Muscle layer of duodenum (tissue), 2 donors: ENCODE data around the gene MAB21L4.
A peak's percentile ranks its signal among the peaks of the same experiment; 100 is the strongest.

Experiments used
- H3K27ac ChIP-seq: one replicate; pipeline ENCODE4 v1.7.0; 2013; ENCODE audit warnings: mild to moderate bottlenecking, low read length
- H3K27me3 ChIP-seq: one replicate; pipeline ENCODE4 v1.7.0; 2013; ENCODE audit warnings: low read depth, mild to moderate bottlenecking, control low read depth, low read length
- H3K36me3 ChIP-seq, 2 donors: one replicate each; pipeline ENCODE4 v1.7.0; 2013; ENCODE audit warnings: low read length in 2 of 2, control low read depth in 1 of 2, mild to moderate bottlenecking in 1 of 2; ENCODE audit not compliant: insufficient read depth in 2 of 2, control insufficient read depth in 1 of 2
- H3K4me1 ChIP-seq, 2 donors: one replicate each; pipeline ENCODE4 v1.7.0; 2013; ENCODE audit warnings: low read length in 2 of 2, mild to moderate bottlenecking in 2 of 2, control low read depth in 1 of 2, moderate library complexity in 1 of 2; ENCODE audit not compliant: insufficient read depth in 2 of 2, control insufficient read depth in 1 of 2
- H3K4me3 ChIP-seq, 2 donors: one replicate each; pipeline ENCODE4 v1.7.0; 2013; ENCODE audit warnings: low read length in 2 of 2, low read depth in 1 of 2, mild to moderate bottlenecking in 1 of 2
- H3K9me3 ChIP-seq, 2 donors: one replicate each; pipeline ENCODE4 v1.7.0; 2013; ENCODE audit warnings: low read length in 2 of 2, control low read depth in 1 of 2, mild to moderate bottlenecking in 1 of 2; ENCODE audit not compliant: control insufficient read depth in 1 of 2
- donor health status: healthy.

The MAB21L4 gene

DNA sequence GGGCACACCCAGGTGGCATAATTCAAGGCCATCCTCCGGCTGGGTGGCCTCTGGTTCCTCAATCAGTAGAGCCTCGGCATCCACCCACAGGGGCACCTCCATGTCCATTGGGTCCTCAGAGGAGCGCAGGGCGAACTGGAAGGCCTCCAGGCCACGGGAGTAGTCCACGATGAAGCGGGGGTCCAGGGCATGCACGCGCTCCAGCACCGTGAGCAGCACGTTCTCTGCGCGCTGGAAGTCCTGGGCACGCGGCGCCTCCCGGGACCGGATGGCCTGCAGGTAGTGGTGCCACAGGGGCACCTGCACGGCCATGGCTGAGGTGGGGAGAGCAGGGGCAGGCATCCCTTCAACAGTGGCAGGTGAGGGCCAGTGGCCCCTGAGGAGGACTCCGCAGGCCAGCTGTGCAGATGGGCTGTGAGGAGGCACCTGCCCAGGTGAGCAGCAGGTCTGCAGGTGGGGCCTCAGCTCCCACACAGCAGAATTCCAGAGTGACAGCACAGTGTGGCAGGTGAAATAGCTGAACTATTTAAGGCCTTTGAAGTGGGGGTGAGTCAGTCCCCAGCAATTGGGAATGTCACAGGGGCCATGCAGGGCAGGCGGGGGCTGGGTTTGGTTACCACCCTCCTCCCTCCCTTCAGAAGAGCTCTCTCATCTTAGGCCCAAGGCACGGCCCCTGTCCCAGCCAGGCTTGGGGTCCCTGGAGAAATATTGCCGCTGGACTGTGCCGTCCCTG lies at the start of gene MAB21L4:
Gene MAB21L4, minus strand, starts transcription at position 501 of the 733 bp plus-strand sequence. Its CDS starts 159 bp downstream, at position 342.
- Histone ChIP-seq H3K4me1 (no peaks in the 10 kb centered on the region), H3K27ac (no peak within 1 kb of the TSS), H3K4me3 (no peak within 1 kb of the TSS), H3K36me3 (no peaks in the 10 kb centered on the region), H3K27me3 (no peaks in the 10 kb centered on the region), H3K9me3 (no peaks in the 10 kb centered on the region)

DNA sequence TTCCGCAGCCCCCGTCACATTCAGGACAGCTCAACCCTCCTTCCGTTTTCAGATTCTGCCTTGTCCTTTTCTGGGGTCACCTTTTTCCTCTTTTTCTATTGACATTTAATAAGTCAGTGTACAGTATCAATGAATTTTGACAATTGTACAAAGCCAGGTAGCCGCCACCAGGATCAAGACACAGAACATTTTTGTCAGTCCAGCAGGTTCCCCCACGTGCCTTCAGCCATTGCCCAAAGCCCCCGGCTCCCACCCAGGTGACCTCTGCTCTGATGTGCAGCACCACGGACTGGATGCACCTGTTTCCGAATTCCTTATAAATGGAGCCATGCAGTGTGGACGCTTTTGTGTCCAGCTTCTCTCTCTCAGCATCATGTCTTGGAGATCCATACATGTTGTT lies 40.1 kb upstream of the MAB21L4 start:
- H3K4me1 ChIP-seq, result no peaks in the 10 kb centered on the region
- no peaks in the 10 kb centered on the region for H3K36me3 ChIP-seq
- no peaks in the 10 kb centered on the region for H3K27me3 ChIP-seq
- peak overlapping the region in 1 of 2 donors; percentile 19 for H3K4me3 ChIP-seq
- no peak overlapping the region for H3K27ac ChIP-seq
- peaks cover 0 to 23% of the 10 kb centered on the region in 2 donors for H3K9me3 ChIP-seq

DNA sequence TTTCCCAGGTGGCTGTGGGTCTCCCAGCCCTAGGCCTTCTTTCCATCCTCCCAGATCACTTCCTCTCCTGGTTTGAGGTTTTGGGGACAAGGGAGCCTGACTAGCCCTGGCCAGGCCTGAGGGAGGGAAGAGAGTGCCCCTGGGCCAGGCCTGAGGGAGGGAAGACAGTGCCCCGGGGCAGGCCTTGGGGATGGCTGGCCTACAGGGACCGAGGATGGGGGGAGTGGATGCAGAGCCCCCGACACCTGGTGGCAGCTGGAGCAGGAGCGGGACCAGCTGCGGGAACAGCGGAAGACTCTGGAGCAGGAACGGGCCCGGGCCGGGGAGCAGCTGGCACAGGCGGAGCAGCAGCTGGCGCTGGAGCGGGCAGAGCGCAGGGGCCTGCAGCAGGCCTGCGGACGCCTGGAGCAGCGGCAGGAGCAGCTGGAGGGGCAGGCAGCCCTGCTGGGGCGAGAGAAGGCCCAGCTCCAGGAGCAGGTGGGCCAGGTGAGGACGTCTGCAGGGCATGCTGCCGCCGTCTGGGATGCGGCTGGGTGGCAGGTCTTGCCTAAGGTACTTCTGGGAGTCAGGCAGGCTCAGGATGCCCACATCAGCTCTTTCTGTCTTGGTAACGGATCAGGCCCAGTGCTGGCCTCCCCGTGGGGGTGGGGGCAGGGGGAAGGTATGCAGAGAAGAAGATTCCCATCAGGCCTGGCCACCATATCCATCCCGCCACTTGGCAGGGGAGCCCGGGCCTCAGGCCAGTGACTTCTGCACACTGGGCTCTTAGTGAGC lies 39.3 kb upstream of the MAB21L4 start:
- no peaks in the 10 kb centered on the region for H3K36me3 ChIP-seq
- H3K4me3 ChIP-seq, result no peak overlapping the region
- no peaks in the 10 kb centered on the region for H3K27me3 ChIP-seq
- peaks cover 0 to 20% of the 10 kb centered on the region in 2 donors for H3K9me3 ChIP-seq
- no peaks in the 10 kb centered on the region for H3K4me1 ChIP-seq
- no peak overlapping the region for H3K27ac ChIP-seq

DNA sequence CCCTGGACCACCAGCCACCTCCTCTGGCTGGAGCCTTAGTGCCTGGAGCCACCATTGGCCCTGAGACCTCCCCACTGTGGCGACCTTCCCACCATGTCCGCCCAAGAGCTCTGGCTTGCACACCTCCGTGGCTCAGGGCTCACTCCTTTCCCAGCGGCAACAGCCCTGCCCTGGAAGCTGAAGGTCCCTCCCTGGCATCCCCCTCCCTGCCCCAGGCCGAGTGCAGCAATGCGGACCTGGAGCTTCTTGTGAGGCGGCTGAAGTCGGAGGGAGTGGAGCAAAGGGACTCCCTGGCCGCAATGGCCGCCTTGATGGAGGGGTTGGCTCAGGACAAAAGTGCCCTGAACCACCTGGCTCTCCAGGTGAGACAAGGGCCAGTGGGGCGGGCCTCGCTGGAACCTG lies 38.7 kb upstream of the MAB21L4 start:
- H3K27me3 ChIP-seq, result no peaks in the 10 kb centered on the region
- H3K36me3 ChIP-seq, result no peaks in the 10 kb centered on the region
- no peak overlapping the region for H3K4me3 ChIP-seq
- no peak overlapping the region for H3K27ac ChIP-seq
- peaks cover 0 to 20% of the 10 kb centered on the region in 2 donors for H3K9me3 ChIP-seq
- H3K4me1 ChIP-seq, result no peaks in the 10 kb centered on the region

DNA sequence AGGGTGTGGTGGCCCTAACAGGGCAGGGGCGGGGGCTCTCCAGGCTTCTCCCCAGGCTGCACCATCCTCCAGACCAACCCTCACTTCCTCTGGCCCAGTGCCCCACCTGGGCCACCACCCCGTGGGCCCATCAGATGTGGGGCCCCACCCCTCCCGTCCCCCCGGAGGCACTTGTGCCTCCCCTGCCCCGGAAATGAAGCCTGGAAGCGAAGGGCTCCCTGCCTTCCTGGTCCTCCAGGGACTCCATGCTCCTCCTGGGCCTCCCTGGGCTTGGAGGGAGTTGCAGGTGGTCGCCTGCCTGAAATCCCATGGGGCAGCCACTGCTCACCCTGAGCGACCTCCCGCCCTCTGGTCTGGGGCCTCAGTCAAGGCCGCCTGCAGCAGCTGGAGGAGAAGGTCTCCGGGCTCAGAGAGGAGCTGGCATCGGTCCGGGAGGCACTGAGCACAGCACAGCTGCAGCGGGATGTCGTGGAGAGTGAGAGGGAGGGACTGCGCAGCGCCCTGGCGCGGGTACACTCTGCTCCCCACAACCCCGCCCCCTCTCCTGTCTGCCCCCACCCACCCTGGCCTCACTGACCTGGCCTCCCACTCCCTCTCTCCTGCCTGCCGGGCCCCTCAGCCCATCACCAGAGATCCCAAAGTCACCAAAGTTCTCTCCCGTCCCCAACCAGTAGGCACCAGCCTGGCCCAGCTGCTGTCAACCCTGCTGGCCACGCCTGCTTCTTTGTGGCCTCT lies 38.2 kb upstream of the MAB21L4 start:
- H3K9me3 ChIP-seq, result peaks cover 0 to 20% of the 10 kb centered on the region in 2 donors
- H3K27ac ChIP-seq, result no peak overlapping the region
- H3K36me3 ChIP-seq, result no peaks in the 10 kb centered on the region
- H3K27me3 ChIP-seq, result no peaks in the 10 kb centered on the region
- H3K4me3 ChIP-seq, result no peak overlapping the region
- H3K4me1 ChIP-seq, result no peaks in the 10 kb centered on the region

DNA sequence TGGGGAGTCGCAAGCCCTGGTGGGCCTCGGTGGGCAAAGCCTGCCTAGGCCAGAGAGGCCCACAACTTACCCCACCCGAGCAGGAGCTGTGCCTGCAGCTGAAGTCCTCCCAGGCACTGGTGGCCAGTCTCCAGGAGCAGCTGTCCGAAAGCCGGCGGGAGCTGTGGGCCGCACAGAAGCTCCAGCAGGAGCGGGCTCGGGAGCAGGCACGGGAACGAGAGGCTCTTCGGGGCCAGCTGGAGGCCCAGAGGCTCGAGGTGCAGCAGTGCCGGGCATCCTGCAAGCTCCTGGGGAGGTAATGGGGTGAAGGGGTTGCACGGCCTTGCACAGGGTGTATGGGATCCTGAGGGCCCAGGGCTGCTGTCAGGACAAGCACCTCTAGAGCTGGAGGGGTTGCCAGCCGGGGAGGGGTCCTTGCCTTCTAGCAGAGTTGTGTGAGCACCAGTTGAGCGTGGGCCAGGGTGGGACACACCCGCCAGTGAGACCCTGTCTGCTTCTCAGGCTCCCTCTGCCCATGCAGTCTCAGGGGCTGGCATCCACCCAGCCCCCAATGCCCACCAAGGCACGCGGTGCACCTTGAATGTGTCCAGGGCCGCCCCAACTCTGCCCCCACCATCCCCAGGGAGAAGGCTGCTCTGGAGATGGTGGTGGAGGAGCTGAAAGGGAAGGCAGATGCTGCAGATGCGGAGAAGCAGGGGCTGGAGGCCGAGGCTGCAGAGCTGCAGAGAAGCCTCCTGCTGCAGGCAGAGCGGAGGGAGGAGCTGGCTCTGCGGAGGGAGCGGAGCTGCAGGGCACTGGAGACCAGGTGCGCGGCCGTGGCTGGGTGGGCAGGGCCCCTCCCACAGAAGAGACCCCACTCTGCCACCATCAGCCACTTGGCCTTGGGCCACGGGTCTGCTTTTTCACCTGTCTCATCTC lies 37.4 kb upstream of the MAB21L4 start:
- no peak overlapping the region for H3K4me3 ChIP-seq
- peaks cover 0 to 19% of the 10 kb centered on the region in 2 donors for H3K9me3 ChIP-seq
- no peaks in the 10 kb centered on the region for H3K36me3 ChIP-seq
- H3K4me1 ChIP-seq, result no peaks in the 10 kb centered on the region
- H3K27ac ChIP-seq, result no peak overlapping the region
- H3K27me3 ChIP-seq, result no peaks in the 10 kb centered on the region

DNA sequence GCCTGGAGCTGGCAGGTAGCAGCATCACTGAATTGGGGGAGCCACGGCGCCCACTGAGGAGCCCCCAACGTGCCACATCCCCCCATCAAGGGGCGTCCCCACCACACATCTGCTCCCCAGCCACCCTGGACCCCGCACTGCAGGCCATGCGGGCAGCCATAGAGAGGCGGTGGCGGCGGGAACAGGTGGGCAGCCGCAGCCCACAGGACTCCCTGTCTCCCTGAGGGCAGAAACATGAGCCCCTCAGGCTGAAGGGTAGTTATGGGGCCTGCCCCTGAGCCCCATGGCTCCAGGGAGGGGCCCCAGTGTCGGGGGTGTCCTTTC lies 36.7 kb upstream of the MAB21L4 start:
- Histone ChIP-seq H3K4me3 (no peak overlapping the region), H3K9me3 (peaks cover 0 to 12% of the 10 kb centered on the region in 2 donors), H3K27me3 (no peaks in the 10 kb centered on the region), H3K36me3 (no peaks in the 10 kb centered on the region), H3K27ac (no peak overlapping the region), H3K4me1 (no peaks in the 10 kb centered on the region)

DNA sequence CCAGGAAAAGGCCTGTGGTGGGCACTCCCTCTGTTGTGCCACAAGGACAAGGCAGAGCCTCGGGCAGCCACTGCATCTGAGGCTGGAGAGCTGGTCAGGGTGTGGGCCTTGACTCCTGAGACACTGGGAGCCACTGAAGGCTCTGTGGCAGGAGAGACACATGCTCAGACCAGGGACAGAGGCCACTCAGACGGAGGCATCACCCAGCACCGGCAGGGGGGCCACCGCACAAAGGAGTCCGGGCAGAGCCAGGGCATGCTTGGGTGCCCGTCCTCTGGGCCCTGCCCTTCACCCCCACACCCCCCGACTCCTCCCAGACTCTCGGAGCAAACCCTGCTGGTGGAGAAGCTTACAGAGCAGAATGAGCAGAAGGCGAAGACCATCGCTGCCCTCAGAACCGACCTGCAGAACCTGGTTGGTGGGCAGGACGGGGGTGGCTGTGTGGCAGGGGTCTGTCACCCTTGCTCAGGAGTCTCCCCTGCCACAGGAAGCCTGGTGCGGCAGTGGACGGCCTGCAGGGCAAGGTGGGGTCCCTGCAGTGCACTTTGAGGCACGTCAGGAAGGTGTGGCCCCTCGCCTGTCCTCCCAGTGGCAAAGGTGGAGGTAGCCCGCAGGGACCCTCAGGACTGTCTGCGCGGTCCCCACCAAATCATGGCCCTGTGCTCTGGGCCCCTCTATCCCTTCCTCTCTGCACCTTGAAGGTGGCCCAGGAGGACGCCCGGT lies 36.2 kb upstream of the MAB21L4 start:
- H3K4me1 ChIP-seq, result no peaks in the 10 kb centered on the region
- H3K4me3 ChIP-seq, result no peak overlapping the region
- H3K9me3 ChIP-seq, result peaks cover 0 to 9% of the 10 kb centered on the region in 2 donors
- H3K36me3 ChIP-seq, result no peaks in the 10 kb centered on the region
- no peak overlapping the region for H3K27ac ChIP-seq
- no peaks in the 10 kb centered on the region for H3K27me3 ChIP-seq

DNA sequence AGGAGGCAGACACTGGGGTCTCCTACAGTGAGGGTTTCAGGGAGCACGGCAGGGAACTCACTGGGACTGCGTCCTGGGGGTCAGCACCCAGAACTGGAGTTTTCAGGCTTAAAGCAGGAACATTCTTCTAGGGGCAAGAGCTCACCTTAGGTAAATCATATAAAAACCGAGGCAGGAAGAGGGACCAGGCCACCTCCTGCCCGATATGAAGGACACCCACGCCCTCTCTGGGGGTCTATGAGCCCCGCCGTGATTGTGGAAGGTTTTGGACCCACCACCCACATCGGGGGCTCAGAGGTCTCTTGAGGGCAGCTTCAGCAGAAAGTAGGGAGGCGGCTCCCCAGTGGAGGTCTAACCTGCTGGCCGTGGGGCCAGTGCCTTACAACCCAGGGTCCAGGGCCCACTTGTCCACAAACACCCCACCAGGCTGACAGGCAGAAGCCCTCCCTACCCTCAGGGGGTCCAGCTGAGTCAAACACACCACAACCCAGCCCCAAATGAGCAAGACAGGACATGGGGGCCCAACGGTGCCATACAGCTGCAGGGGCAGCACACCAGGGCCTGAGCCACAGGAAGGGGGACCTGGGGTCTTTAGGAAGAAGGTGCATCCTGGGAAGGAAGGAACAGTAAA lies 35.5 kb upstream of the MAB21L4 start:
- Histone ChIP-seq H3K36me3 (no peaks in the 10 kb centered on the region), H3K9me3 (peaks cover 0 to 4% of the 10 kb centered on the region in 2 donors), H3K4me3 (no peak overlapping the region), H3K27ac (no peak overlapping the region), H3K4me1 (no peaks in the 10 kb centered on the region), H3K27me3 (no peaks in the 10 kb centered on the region)
